Neural progenitor cell (in vitro differentiated cells): Measurements from ENCODE around the gene ATP8B4. TPM values are rescaled to one million over a fixed set of nuclear protein-coding genes. Genes with fewer than 3 reads are reported as not detected.

Source experiments
- DNase-seq: peaks from one replicate; pipeline ENCODE4 v3.0.0-alpha.2; 2016; ENCODE audit warnings: low spot score
- H2AFZ ChIP-seq: fragments of 200-600 bp; sonication (generic); replicated peaks from 2 replicates; pipeline ENCODE4 v1.6.1; 2016; ENCODE audit warnings: antibody characterized with exemption
- H3F3A ChIP-seq: fragments of 200-600 bp; sonication (generic); 2 replicates; pipeline ENCODE4 v1.6.1; 2016; ENCODE audit warnings: antibody characterized with exemption, low read depth
- H3K27ac ChIP-seq: fragments of 200-600 bp; sonication (generic); 2 replicates; pipeline ENCODE4 v1.5.1; 2016; ENCODE audit warnings: mild to moderate bottlenecking
- H3K27me3 ChIP-seq: fragments of 200-600 bp; sonication (generic); 2 replicates; pipeline ENCODE4 v1.6.1; 2016; ENCODE audit warnings: mild to moderate bottlenecking, moderate library complexity
- H3K36me3 ChIP-seq: fragments of 200-600 bp; sonication (generic); 2 replicates; pipeline ENCODE4 v1.5.1; 2016
- H3K4me1 ChIP-seq: fragments of 200-600 bp; sonication (generic); 2 replicates; pipeline ENCODE4 v1.6.1; 2016; ENCODE audit warnings: mixed run types
- H3K4me2 ChIP-seq: fragments of 200-600 bp; sonication (generic); 2 replicates; pipeline ENCODE4 v1.6.1; 2016
- H3K4me3 ChIP-seq: fragments of 200-600 bp; sonication (generic); 2 replicates; pipeline ENCODE4 v1.5.1; 2016
- H3K79me2 ChIP-seq: fragments of 200-600 bp; sonication (generic); 2 replicates; pipeline ENCODE4 v1.6.1; 2016; ENCODE audit warnings: low read depth
- H3K9ac ChIP-seq: fragments of 200-600 bp; sonication (generic); 2 replicates; pipeline ENCODE4 v1.6.1; 2016
- H3K9me3 ChIP-seq: fragments of 200-600 bp; sonication (generic); 2 replicates; pipeline ENCODE4 v1.5.1; 2016; ENCODE audit warnings: low read depth
- H4K20me1 ChIP-seq: fragments of 200-600 bp; sonication (generic); 2 replicates; pipeline ENCODE4 v1.6.1; 2016; ENCODE audit warnings: low read depth
- H3K27ac Mint-ChIP-seq: 3 replicates; pipeline ENCODE4 v1.8.0; 2021; ENCODE audit warnings: mixed read lengths
- H3K27me3 Mint-ChIP-seq: 2 replicates; pipeline ENCODE4 v1.8.0; 2022; ENCODE audit warnings: low read depth, mild to moderate bottlenecking, inconsistent platforms, moderate library complexity, mixed read lengths; ENCODE audit not compliant: insufficient read depth
- H3K36me3 Mint-ChIP-seq: 3 replicates; pipeline ENCODE4 v1.8.0; 2021; ENCODE audit warnings: mixed read lengths
- H3K4me1 Mint-ChIP-seq: 3 replicates; pipeline ENCODE4 v1.8.0; 2021; ENCODE audit warnings: mixed read lengths
- H3K4me3 Mint-ChIP-seq: 3 replicates; pipeline ENCODE4 v1.8.0; 2021; ENCODE audit warnings: mild to moderate bottlenecking, moderate library complexity, mixed read lengths
- H3K9me3 Mint-ChIP-seq: 3 replicates; pipeline ENCODE4 v1.8.0; 2020; ENCODE audit warnings: mixed read lengths
- CTCF ChIP-seq: fragments of 200-600 bp; sonication (generic); IDR thresholded peaks from 2 replicates; pipeline ENCODE4 v1.5.1; 2017; ENCODE audit warnings: antibody characterized with exemption, mild to moderate bottlenecking
- EZH2 ChIP-seq: fragments of 200-600 bp; sonication (generic); IDR thresholded peaks from 2 replicates; pipeline ENCODE4 v1.6.1; 2017; ENCODE audit warnings: antibody characterized with exemption, mild to moderate bottlenecking, moderate library complexity
- EZH2phosphoT487 ChIP-seq: fragments of 200-600 bp; sonication (generic); IDR thresholded peaks from 2 replicates; pipeline ENCODE4 v1.6.1; 2017; ENCODE audit warnings: antibody characterized with exemption
- total RNA-seq: library from RNA; depleted of rRNA; stranded (reverse); fragments of >200 nt; gene quantifications from 2 replicates; pipeline ENCODE4 v1.2.3, GENCODE V29; 2015; ENCODE audit warnings: low replicate concordance

Gene ATP8B4
- total RNA-seq, 1 donor from 2014 or later = 2.7 TPM

- Mint-ChIP-seq H3K4me1 (no peaks in the 10 kb centered on the region), H3K27me3 (no peaks in the 10 kb centered on the region), H3K36me3 (no peaks in the 10 kb centered on the region), H3K4me3 (no peak overlapping the region), H3K9me3 (peaks cover 5% of the 10 kb centered on the region), H3K27ac (no peak overlapping the region)
- H4K20me1 ChIP-seq = no peaks in the 10 kb centered on the region
- no peak for DNase-seq
- no peaks in the 10 kb centered on the region for H3K9me3 ChIP-seq
- H3K9ac ChIP-seq = no peak overlapping the region
- H3K27me3 ChIP-seq = no peaks in the 10 kb centered on the region
- H2AFZ ChIP-seq = no peak overlapping the region
- no peaks in the 10 kb centered on the region for H3F3A ChIP-seq
- TF ChIP-seq EZH2phosphoT487 (no peak), EZH2 (no peak), CTCF (no peak)
- H3K4me3 ChIP-seq = no peak overlapping the region
- H3K79me2 ChIP-seq = no peaks in the 10 kb centered on the region
- no peaks in the 10 kb centered on the region for H3K4me1 ChIP-seq
- H3K4me2 ChIP-seq = no peak overlapping the region
- no peaks in the 10 kb centered on the region for H3K36me3 ChIP-seq
- H3K27ac ChIP-seq = no peak overlapping the region
Observed at GRCh38 chr15:49906966-49907365, 212.1 kb downstream of the ATP8B4 start.

- Mint-ChIP-seq H3K9me3 (peaks cover 3% of the 10 kb centered on the region), H3K36me3 (no peaks in the 10 kb centered on the region), H3K4me3 (no peak overlapping the region), H3K27me3 (no peaks in the 10 kb centered on the region), H3K4me1 (no peaks in the 10 kb centered on the region), H3K27ac (no peak overlapping the region)
- H3F3A ChIP-seq = no peaks in the 10 kb centered on the region
- no peak overlapping the region for H3K4me3 ChIP-seq
- no peak overlapping the region for H3K9ac ChIP-seq
- H3K36me3 ChIP-seq = no peaks in the 10 kb centered on the region
- peaks cover 6% of the 10 kb centered on the region for H3K4me1 ChIP-seq
- TF ChIP-seq EZH2phosphoT487 (no peak), CTCF (no peak), EZH2 (no peak)
- H3K4me2 ChIP-seq = no peak overlapping the region
- H3K9me3 ChIP-seq = no peaks in the 10 kb centered on the region
- no peak overlapping the region for H2AFZ ChIP-seq
- H4K20me1 ChIP-seq = no peaks in the 10 kb centered on the region
- H3K27me3 ChIP-seq = no peaks in the 10 kb centered on the region
- no peak for DNase-seq
- no peak overlapping the region for H3K27ac ChIP-seq
- H3K79me2 ChIP-seq = no peaks in the 10 kb centered on the region
Observed at GRCh38 chr15:49905221-49905620, 213.8 kb downstream of the ATP8B4 start.

- Histone ChIP-seq H3K4me1 (peaks cover 15% of the 10 kb centered on the region), H3K9me3 (no peaks in the 10 kb centered on the region), H3F3A (no peaks in the 10 kb centered on the region), H3K79me2 (no peaks in the 10 kb centered on the region), H2AFZ (no peak overlapping the region), H4K20me1 (no peaks in the 10 kb centered on the region), H3K27me3 (no peaks in the 10 kb centered on the region), H3K9ac (no peak overlapping the region), H3K4me2 (no peak overlapping the region), H3K4me3 (no peak overlapping the region), H3K27ac (no peak overlapping the region), H3K36me3 (no peaks in the 10 kb centered on the region)
- H3K9me3 Mint-ChIP-seq = no peaks in the 10 kb centered on the region
- peaks cover 3% of the 10 kb centered on the region for H3K4me1 Mint-ChIP-seq
- H3K27ac Mint-ChIP-seq = no peak overlapping the region
- no peak for DNase-seq
- TF ChIP-seq EZH2phosphoT487 (no peak), EZH2 (no peak), CTCF (no peak)
- no peak overlapping the region for H3K4me3 Mint-ChIP-seq
- H3K27me3 Mint-ChIP-seq = no peaks in the 10 kb centered on the region
- H3K36me3 Mint-ChIP-seq = no peaks in the 10 kb centered on the region
Observed at GRCh38 chr15:49904296-49904695, 214.7 kb downstream of the ATP8B4 start.
